Stomach (tissue), 9 donors: ENCODE data around the gene POC1B. TPM values are rescaled to one million over a fixed set of nuclear protein-coding genes. Genes with fewer than 3 reads are reported as not detected.

Experiments
- DNase-seq, 2 donors: peaks; one replicate each; pipeline versions ENCODE4 v3.0.0 to v3.0.0-alpha.2; 2013 to 2019
- H3K27ac ChIP-seq, 5 donors: fragments of 200-600 bp in 4 of 5; sonication (generic) in 4 of 5; one replicate each; pipeline ENCODE4 v1.5.1; 2013 to 2019; ENCODE audit warnings: mild to moderate bottlenecking in 1 of 5, moderate library complexity in 1 of 5
- H3K27me3 ChIP-seq, 3 donors: fragments of 200-600 bp; sonication (generic); one replicate each; pipeline ENCODE4 v1.5.1; 2017 to 2019; ENCODE audit warnings: mixed run types in 1 of 3
- H3K36me3 ChIP-seq, 4 donors: fragments of 200-600 bp; sonication (generic); 1 replicate in 3 of 4; 2 replicates in 1 of 4; pipeline ENCODE4 v1.5.1; 2016 to 2019
- H3K4me1 ChIP-seq, 4 donors: fragments of 200-600 bp; sonication (generic); one replicate each; pipeline ENCODE4 v1.5.1; 2016 to 2019
- H3K4me3 ChIP-seq, 4 donors: fragments of 200-600 bp; sonication (generic) in 3 of 4; one replicate each; pipeline ENCODE4 v1.5.1; 2016 to 2019; ENCODE audit warnings: mild to moderate bottlenecking in 1 of 4
- H3K9me3 ChIP-seq, 4 donors: fragments of 200-600 bp; sonication (generic); one replicate each; pipeline ENCODE4 v1.5.1; 2016 to 2019
- CTCF ChIP-seq, 7 experiments: fragments of 450-650 bp in 4 of 7; fragments of 200-600 bp in 3 of 7; sonication (generic) in 3 of 7; IDR thresholded peaks; one replicate each; pipeline ENCODE4 v1.5.1; 2016 to 2019; ENCODE audit warnings: antibody characterized with exemption in 7 of 7, control low read depth in 2 of 7, mild to moderate bottlenecking in 1 of 7
- EP300 ChIP-seq: sonication (generic); formaldehyde crosslinking; IDR thresholded peaks from one replicate; pipeline ENCODE4 v1.6.1; 2017; ENCODE audit warnings: antibody characterized with exemption
- POLR2A ChIP-seq, 4 donors: fragments of 450-650 bp; IDR thresholded peaks; one replicate each; pipeline ENCODE4 v1.6.1; 2016; ENCODE audit warnings: antibody characterized with exemption in 4 of 4, control low read depth in 2 of 4, mild to moderate bottlenecking in 1 of 4, moderate library complexity in 1 of 4
- POLR2AphosphoS5 ChIP-seq, 3 donors: sonication (generic); formaldehyde crosslinking; IDR thresholded peaks; one replicate each; pipeline ENCODE4 v1.6.1; 2016; ENCODE audit warnings: antibody characterized with exemption in 3 of 3
- WGBS, 5 donors: extraction: QIAGEN DNeasy Blood & Tissue Kit in 3 of 5; methylation state at CpG; one replicate each; pipeline versions ENCODE4 v1.1.5 to v1.1.7; 2013 to 2018; 5-methylcytosine and 5-hydroxymethylcytosine counted together
- intact Hi-C: fragments of 100-400 bp; cut with DNase I; formaldehyde crosslinking; loops from one replicate; pipeline ENCODE4 v1.15.1; 2023; ENCODE audit warnings: low total_unique reads
- polyA plus RNA-seq, 3 donors: library from polyadenylated mRNA; stranded (reverse); fragments of 200-250 nt; gene quantifications; one replicate each; pipeline ENCODE4 v1.2.3, GENCODE V29; 2013
- total RNA-seq, 5 donors: library from RNA; depleted of rRNA; stranded (reverse); fragments of >200 nt; gene quantifications; one replicate each; pipeline versions ENCODE4 v1.1.0 to v1.2.3, GENCODE V29; 2014 to 2016
- donor health status: healthy with polysubstance abuse.
- donor health status: Bipolar disorder and iron deficiency.
- donor health status: healthy.

The POC1B gene
- total and polyA plus RNA-seq, 8 donors: 1.7 to 68.3 (median 18.3) TPM

GRCh38 chr12:89474615-89475014 lies 51.2 kb downstream of the POC1B start:
- Histone ChIP-seq H3K27ac (peak overlapping the region in 1 of 5 donors; percentile 21), H3K9me3 (no peaks in the 10 kb centered on the region), H3K36me3 (peaks cover 0 to 3% (median 0%) of the 10 kb centered on the region in 4 donors), H3K4me1 (peaks cover 0 to 9% (median 2%) of the 10 kb centered on the region in 4 donors), H3K27me3 (no peaks in the 10 kb centered on the region), H3K4me3 (no peak overlapping the region)
- intact Hi-C loops: loop anchor here (5.0 kb wide), 1 partner anchor 58 kb away; no protein-coding TSS in a partner anchor
- DNase-seq: no peak
- WGBS, 5 donors: 16 to 33% (median 22%) methylated on average over 1 of the region's 1 CpG
- TF ChIP-seq CTCF (IDR thresholded peaks at IDR 0.05) (no peak), POLR2A (IDR thresholded peaks at IDR 0.05) (no peak), POLR2AphosphoS5 (IDR thresholded peaks at IDR 0.05) (no peak), EP300 (no peak)

GRCh38 chr12:89472508-89472907 lies 53.3 kb downstream of the POC1B start:
- intact Hi-C loops: loop anchor here (5.0 kb wide), 1 partner anchor 60 kb away; no protein-coding TSS in a partner anchor
- Histone ChIP-seq H3K27ac (no peak overlapping the region), H3K36me3 (peaks cover 0 to 3% (median 0%) of the 10 kb centered on the region in 4 donors)

GRCh38 chr12:89470741-89471509 lies 54.9 kb downstream of the POC1B start:
- TF ChIP-seq CTCF (IDR thresholded peaks at IDR 0.05) (peak in 5 of 7 experiments; percentile 39 to 70 (median 55)), POLR2A (IDR thresholded peaks at IDR 0.05) (no peak), POLR2AphosphoS5 (IDR thresholded peaks at IDR 0.05) (no peak), EP300 (no peak)
- Histone ChIP-seq H3K9me3 (no peaks in the 10 kb centered on the region), H3K4me3 (no peak overlapping the region), H3K27ac (peak overlapping the region in 1 of 5 donors; percentile 42), H3K4me1 (peaks cover 0 to 11% (median 2%) of the 10 kb centered on the region in 4 donors), H3K27me3 (no peaks in the 10 kb centered on the region), H3K36me3 (peaks cover 0 to 3% (median 0%) of the 10 kb centered on the region in 4 donors)
- 20 to 39% (median 36%) methylated on average over 3 of the region's 3 CpGs for WGBS, 5 donors
- intact Hi-C loops: loop anchor here (5.0 kb wide), 1 partner anchor 61 kb away; no protein-coding TSS in a partner anchor
- DNase-seq: peak in 1 of 2 donors; percentile 82

More at GRCh38 chr12:89472508-89472907, 53.3 kb downstream of the POC1B start:
- no peak for DNase-seq
- 66 to 78% (median 74%) methylated on average over 2 of the region's 2 CpGs for WGBS, 5 donors
- H3K27me3 ChIP-seq: no peaks in the 10 kb centered on the region
- H3K4me1 ChIP-seq: peaks cover 0 to 17% (median 2%) of the 10 kb centered on the region in 4 donors
- no peak overlapping the region for H3K4me3 ChIP-seq
- H3K9me3 ChIP-seq: no peaks in the 10 kb centered on the region
- no peak for TF ChIP-seq POLR2AphosphoS5 (IDR thresholded peaks at IDR 0.05)
- no peak for TF ChIP-seq EP300
- no peak for TF ChIP-seq CTCF (IDR thresholded peaks at IDR 0.05)
- TF ChIP-seq POLR2A (IDR thresholded peaks at IDR 0.05): no peak

GRCh38 chr12:89469361-89469760 lies 56.5 kb downstream of the POC1B start:
- DNase-seq: no peak
- TF ChIP-seq EP300 (no peak), CTCF (IDR thresholded peaks at IDR 0.05) (no peak), POLR2A (IDR thresholded peaks at IDR 0.05) (no peak), POLR2AphosphoS5 (IDR thresholded peaks at IDR 0.05) (no peak)
- WGBS, 5 donors: 73 to 82% (median 79%) methylated on average over 3 of the region's 3 CpGs
- H3K9me3 ChIP-seq: no peaks in the 10 kb centered on the region
- H3K27me3 ChIP-seq: no peaks in the 10 kb centered on the region
- H3K4me1 ChIP-seq: peaks cover 0 to 11% (median 2%) of the 10 kb centered on the region in 4 donors
- H3K27ac ChIP-seq: peak overlapping the region in 3 of 5 donors; percentile 34 to 56 (median 51)
- peaks cover 0 to 3% (median 0%) of the 10 kb centered on the region in 4 donors for H3K36me3 ChIP-seq
- intact Hi-C loops: no loop called here
- H3K4me3 ChIP-seq: no peak overlapping the region
